ENCODE measurements around the gene CA10.

The CA10 gene

DNA sequence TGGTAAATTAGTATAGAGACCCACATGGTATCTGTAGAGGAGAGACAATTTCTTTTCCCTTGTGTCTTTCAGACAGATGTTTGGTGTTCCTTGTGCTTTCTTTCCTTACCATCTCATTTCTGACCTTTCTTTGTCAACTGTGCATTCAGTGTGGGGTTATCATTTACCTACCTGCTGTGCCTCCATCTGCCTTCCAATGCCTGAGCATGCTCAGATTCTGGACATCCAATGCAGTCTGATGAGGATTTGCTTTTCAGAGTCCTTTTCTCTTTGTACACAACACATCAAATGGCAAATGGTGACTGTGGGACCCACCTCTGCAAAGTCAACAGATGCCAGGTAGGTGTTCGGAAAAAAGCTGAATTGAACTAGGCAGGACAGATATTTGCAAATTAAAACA is 364.8 kb downstream of the CA10 start:
- FAIRE-seq (no peak), DNase-seq (ENCODE audit: insufficient read length, low spot score) (no peak)

DNA sequence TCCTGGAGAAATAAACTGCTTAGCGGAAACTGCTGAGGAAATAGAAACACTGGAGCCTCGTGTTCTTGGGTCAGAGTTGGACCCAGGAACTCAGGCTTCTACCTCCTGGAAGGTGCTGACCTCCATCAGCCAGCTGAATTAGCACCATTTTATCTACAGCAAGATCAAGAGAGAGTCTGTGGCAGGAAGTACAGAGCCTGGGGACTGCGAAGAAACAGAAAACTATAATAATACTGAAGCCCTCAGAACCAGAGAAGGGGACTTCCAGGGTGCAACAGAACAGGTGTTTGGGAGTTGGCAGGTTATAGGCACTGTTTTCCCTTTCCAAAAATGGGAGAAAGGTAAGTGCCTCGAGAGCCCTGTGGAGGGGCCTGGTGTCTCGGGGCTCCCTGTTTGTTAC is 379.7 kb downstream of the CA10 start:
- FAIRE-seq (no peak), DNase-seq (ENCODE audit: insufficient read length, low spot score) (no peak)

DNA sequence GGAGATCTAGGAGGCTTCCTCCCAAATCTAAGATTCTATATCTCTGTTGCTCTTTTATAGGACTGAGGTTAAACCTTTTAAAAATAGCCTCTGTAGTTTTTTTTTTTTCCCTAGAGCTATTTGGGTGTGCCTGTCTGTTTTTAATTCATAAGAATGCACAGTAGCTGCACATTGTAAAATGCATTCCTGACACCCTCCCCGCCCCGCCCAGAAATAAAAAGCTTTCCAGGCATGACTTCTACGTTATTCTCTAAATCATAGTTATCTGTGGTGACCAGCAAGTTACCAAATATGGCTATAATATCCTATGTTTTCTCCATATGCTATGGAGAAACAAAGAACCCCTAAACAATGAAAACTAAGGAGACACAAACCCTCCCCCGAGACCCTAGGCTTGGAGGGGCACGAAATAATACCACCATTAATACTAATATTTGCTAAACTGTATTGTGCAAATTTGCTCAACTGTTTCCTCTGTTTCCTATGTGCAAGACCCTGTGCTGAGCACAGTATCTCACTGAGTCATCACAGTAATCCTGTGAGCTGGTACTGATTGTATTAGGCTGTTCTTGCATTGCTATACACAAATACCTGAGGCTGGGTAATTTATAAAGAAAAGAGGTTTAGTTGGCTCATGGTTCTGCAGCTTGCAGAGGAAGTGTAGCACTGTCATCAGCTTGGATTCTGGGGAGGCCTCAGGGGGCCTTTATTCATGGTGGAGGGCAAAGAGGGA is 388.3 kb downstream of the CA10 start:
- DNase-seq (ENCODE audit: insufficient read length, low spot score) (no peak), FAIRE-seq (no peak)

DNA sequence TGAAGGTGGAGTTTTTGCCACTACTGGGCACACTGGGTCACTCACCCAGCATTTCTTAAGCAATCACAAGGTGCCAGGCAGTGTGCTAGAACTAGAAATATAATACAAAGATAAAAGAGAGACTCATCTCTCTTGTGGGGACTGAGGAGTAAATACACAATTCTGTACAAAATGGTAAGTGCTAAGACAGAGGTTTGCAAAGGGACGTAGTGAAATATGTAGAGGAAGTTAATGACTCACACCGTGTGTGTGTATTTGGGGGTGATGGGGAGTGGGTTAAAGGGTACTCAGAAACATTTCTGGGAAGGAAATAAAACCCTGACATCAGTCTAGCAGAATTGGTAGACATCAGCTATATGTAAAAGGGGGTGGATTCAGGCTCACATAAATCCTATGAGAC is 389.3 kb downstream of the CA10 start:
- FAIRE-seq, result no peak

DNA sequence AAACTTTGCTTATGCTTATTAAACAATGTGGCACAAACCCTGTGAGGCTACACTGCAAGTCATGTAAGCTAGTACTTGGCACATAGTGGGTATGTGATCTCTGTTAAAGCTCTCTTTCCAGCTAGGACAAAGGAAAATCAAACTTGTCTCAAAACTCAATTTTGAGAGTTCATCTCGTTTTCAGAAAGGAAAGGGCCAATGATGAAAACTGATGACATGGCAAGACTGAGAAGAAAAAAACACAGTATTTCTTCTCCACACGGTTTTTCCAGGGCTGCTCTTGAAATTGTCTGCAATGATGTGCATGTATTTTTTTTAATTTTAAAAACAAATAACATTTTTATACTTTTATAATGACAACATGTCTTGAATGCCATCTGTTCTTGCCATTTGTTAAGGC is 389.8 kb downstream of the CA10 start:
- DNase-seq (ENCODE audit: insufficient read length, low spot score) (no peak), FAIRE-seq (no peak)

More for the DNA sequence above, 389.3 kb downstream of the CA10 start:
- no peak for DNase-seq (ENCODE audit: insufficient read length, low spot score)

DNA sequence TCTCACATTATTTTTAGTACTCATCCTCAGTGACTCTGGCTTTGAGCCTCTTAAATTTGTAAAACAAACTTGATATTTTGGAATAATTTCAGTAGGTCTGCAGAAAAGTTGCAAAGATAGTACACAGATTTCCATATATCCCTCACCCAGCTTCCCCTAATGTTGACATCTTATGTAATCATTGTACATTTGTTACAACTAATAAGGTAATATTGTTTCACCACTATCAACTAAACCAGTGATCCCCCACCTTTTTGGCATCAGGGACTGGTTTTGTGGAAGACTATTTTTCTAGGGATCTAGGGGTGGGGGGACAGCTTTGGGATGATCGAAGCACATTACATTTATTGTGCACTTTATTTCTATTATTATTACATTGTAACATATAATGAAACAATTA is 391.2 kb downstream of the CA10 start:
- FAIRE-seq (no peak), DNase-seq (ENCODE audit: insufficient read length, low spot score) (no peak)

DNA sequence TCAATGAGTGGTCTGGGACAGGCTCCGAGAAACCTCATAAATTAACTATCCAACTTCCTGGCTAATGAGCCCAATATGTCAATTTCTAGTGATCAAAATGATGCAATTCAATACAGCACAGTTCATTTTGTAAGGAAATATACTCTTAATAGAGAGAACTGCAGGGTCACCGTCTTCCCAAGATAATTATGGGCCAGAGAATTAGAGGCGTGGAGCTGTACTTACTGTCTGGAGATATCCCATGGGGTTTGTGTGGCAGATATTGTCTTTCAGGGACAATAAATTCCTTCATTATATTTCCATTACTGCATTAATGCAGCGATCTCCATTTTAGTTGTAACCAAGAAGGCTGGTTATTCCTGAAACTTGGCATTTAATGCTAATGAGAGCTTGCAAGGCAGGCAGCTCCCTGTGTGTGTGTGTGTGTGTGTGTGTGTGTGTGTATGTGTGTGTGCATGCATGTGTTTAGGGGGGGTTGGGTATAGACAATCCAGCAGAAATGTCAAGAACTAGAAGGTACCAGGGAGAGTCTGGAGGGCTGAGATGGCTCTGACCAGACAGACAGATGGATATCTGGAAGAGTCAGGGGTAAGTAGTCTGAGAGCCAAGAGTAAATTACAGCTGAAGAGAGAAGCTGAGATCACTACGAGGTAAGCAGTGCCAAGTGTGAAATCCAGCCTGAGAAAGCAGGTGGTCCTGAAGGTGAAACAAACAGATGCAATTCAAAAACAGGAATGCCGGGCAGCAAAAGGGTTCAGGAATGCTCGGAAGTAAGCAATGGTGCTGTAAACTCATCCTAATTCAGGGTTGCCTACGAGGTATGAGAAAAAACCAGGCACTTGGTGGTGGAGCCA is 393.0 kb downstream of the CA10 start:
- DNase-seq (ENCODE audit: insufficient read length, low spot score) (no peak), FAIRE-seq (no peak)

DNA sequence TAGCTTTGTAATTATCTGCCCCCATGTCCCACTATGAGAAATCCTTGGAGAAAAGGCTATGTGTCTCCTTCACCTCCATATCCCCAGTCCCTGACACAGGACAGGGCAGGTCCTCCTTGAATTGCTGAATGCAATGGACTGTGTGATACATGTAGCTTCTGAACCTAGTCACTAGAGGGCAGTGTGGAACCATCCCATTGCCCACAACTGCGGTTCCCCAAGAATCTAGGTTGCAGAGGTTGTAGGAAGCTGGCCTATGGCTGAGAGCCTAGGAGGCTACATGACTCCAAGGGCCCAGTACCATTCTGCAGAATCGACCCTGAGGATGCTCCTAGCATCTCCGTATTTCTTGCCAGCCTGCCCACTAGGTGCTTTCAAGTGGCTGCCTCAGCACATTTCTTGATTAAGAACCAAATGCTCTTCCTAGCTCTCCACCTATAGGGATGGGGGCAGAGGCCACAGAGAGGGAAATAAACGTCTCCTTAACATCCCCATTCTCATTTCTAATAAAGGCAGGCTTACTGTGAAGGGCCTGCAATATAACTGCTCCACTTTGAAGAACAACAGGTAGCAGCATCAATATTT is 394.0 kb downstream of the CA10 start:
- DNase-seq (ENCODE audit: insufficient read length, low spot score), result peak; percentile 66
- FAIRE-seq, result peak; percentile 82

DNA sequence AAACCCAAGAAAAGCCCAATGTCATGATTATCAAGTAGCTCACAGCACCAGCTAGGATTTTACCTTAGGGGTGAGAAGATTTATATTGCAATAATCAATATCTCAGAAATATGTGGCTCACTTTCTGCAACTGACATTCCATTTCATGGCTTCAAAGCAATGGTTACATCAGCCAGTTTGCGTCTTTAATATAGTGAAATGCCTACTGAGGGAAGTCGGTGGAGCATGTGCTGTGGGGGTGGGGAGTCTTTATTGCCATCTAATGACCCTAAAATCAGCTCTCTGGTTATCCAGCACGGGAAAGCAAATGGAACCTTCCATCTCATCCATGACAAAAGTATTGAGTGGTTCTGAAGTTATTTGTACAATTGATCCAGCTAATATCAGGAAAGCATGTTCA is 395.5 kb downstream of the CA10 start:
- DNase-seq (ENCODE audit: insufficient read length, low spot score) (no peak), FAIRE-seq (no peak)

DNA sequence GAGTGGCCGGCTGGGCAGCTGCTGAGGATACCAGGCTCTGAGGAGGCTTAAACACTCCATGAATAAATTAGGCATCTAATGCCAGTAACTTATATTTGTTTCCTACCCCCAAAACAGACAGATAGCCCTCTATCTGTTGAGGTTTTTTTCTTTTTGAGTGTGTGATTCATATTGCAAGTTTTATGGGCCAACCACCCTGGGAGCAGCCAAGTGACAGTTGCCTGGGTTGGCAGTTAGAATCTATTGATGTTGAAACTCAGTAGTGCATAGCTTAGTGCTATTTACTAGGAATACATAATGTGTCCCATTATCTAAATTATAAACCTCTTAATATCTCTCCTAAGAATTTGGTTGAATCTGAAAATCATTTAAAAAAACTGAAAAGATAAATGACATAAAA is 397.4 kb downstream of the CA10 start:
- FAIRE-seq, result no peak

DNA sequence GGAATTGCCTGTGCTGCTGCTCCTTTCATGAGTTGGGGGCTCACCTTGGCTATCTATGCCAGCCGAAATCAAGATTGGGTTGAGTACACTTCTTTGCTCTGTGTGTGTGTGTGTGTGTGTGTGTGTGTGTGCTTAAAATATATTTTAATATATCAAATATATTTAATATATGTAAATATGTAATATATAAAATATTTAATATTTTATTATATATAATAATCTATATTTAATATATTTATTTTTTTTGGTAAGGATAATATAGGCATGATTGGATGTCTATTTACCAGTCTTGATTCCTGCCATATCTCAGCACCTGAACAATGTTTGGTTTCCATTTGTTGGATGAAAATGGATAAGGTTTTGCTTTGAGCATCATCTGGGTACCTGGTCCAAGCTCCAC is 399.3 kb downstream of the CA10 start:
- no peak for DNase-seq (ENCODE audit: insufficient read length, low spot score)
- FAIRE-seq, result no peak

More for the DNA sequence above, 397.4 kb downstream of the CA10 start:
- DNase-seq (ENCODE audit: insufficient read length, low spot score), result no peak

DNA sequence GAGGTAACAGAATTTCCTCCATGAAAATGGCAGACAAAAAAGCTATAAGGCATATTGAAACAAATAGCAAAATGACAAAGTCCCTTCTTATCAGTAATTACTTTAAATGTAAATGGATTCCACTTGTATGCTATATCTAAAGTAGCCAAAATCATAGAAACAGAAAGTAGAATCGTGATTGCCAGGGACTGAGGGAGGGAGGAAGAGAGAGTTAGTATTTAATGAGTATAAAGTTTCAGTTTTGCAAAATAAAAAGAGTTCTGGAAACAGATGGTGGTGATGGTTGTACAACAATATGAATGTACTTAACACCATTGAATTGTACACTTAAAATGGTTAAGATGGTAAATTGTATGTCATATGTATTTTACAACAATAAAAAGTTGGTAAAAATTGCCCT is 407.4 kb downstream of the CA10 start:
- DNase-seq (ENCODE audit: insufficient read length, low spot score) (no peak), FAIRE-seq (no peak)

DNA sequence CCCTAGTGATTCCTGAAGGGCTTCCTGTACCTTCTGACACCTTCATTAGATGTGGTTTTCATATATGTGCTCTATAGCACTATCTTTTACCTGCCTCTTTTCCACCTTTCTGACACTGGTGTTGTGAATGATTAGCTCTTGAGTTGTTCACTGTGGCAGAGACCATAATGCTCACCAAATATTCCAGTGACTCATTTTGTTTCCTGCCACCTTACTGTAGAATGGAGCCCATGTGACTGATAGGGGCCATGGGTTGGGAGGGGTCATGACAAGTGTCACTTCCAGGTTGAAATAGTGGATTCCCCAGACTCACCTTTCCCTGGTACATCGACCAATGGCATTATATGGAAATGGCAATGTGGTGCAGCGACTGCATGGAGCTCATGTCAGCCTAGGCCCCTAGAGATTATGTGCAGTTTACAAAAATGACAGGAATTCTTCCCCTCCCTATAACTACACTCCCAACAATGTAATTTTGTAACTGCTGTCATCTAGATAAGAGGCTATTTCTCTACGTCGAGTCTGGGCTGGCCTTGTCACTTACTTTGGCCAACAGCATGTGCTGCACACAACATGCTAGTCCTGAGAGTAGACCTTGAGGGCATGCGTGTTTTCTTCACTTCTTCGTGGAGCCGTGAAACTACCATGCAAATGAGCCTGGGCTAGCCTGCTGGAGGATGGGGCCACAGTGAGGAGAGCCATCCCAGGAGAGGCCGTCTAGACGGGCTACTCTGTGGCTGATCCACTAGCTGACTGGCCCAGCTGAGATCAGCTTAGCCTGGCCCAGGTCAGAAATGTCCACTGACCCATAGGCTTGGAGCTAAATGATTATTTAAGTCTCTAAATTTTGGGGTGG is 409.5 kb downstream of the CA10 start:
- FAIRE-seq (no peak), DNase-seq (ENCODE audit: insufficient read length, low spot score) (no peak)

DNA sequence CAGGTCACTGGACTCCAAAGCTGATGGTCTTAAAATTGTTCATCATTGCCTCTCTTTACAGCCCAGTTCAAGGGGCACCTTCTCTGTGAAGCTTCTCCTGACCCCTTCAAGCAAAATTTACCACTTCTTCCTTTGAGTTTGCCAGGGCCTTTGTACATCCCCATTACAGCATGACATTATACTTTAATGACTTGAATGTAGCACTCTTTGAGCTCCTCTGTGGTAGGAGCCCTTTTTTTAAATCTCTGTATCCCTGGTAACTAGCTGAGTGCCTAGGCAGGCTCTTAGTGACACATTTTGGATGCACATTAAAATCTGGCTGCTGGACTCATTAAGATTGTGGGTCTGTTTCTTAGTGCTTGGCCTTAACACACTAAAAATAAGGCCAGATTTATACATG is 412.1 kb downstream of the CA10 start:
- no peak for DNase-seq (ENCODE audit: insufficient read length, low spot score)

DNA sequence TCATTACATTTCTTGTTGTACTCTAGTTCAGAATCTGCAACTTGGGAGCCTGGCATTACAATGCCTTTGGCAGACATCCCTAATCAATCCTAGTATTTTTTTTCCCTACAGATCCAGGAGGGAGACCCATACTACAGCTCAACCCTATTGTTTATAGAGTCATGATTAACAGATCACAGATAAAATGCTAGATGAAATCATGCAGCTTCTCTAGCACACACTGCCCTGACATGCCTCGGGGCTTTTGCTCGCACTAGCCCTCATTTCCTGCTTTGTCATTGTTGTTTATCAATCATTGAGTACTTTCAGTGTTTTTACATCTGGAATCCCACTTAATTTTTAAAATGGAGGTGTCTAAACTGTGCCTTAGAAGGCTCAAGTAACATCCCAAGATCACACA is 412.5 kb downstream of the CA10 start:
- DNase-seq (ENCODE audit: insufficient read length, low spot score) (no peak), FAIRE-seq (no peak)

More for the DNA sequence above, 412.1 kb downstream of the CA10 start:
- no peak for FAIRE-seq

DNA sequence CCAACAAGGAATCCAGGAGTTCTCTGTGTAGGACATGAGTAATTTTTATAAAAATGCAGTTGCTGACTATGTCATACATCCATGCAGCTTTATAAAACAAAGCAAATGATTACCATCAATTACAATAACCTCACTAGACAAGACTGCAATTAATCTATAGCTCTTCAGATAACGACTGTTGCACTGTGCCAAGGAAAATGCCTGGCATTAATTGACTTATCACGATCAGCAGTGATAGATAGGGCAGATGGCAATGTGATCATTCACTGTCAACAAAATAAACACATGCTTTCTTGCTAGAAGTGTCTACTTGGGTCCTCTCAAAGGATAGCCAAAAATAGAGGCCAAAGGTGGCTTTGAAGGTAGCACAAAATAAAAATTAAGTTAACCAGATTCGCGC is 415.0 kb downstream of the CA10 start:
- FAIRE-seq (no peak), DNase-seq (ENCODE audit: insufficient read length, low spot score) (no peak)

DNA sequence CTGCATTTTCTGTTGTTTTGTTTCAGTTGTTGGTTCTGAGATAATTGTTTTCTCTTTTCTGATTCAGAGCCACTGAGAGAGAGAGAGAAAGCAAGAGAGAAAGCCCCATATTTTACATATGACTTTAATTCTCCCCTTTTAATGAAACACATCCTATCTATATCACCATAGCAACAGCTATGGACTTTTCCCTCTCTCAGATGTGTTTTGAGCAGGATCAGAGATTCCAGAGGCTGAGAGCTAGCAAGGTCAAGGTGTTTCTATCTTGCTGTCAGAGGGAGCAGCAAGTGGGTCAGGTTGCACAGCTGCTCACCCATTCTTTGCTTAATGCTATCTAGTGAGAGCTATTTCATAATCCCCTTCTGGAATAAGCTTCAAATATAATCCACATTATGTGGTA is 415.9 kb downstream of the CA10 start:
- no peak for FAIRE-seq
- no peak for DNase-seq (ENCODE audit: insufficient read length, low spot score)

DNA sequence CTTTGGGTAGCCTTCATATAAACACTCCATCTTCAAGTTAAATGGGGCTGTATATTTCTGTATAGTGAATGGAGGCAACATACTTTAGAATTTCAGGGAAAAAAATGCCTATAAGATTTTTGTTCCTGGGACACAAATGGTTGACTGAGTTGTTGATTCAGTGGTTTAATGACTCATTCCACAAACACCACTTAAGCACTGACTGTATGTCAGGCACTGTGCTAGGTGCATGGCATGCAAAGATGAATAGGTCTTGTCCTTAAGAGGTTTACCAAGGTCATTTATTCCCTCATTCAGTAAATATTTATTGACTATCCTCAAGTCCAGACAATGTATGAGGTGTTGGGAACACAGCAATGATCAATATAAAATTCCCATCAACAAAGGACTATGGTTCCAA is 417.1 kb downstream of the CA10 start:
- DNase-seq (ENCODE audit: insufficient read length, low spot score), result no peak
- FAIRE-seq, result no peak

DNA sequence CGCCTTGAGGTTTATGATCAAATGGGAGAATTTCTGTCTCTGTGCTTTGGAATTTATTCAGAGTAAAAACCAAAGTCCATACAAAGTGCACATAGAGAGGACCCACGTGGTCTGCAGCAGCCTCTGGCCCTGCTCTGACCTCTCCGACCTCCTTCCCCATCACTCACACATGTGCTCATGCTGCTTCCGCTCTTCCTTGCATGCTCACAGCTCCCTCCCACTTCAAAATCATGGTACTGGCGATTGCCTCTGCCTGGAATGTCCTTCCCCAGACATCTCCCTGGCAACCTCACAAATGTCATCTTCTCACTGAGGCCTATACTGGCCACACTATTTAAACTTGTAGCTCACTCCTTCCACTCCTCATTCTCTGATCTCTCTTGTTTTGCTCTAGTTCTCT is 418.0 kb downstream of the CA10 start:
- DNase-seq (ENCODE audit: insufficient read length, low spot score) (no peak), FAIRE-seq (no peak)

DNA sequence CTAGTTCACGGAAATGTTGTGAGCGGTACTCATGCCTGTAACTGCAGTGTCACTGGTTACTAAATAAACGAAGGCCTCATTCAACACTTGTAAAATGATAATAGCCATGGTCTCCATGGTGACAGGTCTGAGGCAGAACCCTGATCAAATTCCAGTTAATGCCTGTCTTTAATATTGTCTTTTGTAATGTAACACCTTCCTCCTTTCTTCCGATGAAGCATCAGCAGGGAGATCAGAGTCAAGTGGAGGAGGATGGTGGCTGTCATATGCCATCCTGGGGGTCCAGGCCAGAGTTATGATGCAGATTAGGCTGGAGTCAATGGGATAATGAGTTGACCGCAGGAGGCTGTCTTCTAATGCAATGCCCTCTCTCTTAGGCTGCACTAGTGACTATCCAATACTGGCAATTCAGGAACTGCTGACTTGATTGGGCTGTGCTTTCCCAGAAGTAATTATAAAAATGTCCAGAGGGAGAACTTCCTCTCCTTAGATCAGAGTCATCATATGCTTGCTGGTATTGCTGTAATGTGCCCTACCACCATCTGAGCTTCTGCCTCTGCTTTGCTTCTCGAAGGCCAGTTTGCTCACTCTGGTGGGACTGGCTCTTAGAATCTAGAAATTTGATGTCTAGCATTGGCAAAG is 419.1 kb downstream of the CA10 start:
- no peak for DNase-seq (ENCODE audit: insufficient read length, low spot score)
- no peak for FAIRE-seq

Measured in HTR-8/SVneo (cell line).